Measurements from ENCODE around the gene POLR1E.

POLR1E gene, protein sequence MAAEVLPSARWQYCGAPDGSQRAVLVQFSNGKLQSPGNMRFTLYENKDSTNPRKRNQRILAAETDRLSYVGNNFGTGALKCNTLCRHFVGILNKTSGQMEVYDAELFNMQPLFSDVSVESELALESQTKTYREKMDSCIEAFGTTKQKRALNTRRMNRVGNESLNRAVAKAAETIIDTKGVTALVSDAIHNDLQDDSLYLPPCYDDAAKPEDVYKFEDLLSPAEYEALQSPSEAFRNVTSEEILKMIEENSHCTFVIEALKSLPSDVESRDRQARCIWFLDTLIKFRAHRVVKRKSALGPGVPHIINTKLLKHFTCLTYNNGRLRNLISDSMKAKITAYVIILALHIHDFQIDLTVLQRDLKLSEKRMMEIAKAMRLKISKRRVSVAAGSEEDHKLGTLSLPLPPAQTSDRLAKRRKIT

DNA sequence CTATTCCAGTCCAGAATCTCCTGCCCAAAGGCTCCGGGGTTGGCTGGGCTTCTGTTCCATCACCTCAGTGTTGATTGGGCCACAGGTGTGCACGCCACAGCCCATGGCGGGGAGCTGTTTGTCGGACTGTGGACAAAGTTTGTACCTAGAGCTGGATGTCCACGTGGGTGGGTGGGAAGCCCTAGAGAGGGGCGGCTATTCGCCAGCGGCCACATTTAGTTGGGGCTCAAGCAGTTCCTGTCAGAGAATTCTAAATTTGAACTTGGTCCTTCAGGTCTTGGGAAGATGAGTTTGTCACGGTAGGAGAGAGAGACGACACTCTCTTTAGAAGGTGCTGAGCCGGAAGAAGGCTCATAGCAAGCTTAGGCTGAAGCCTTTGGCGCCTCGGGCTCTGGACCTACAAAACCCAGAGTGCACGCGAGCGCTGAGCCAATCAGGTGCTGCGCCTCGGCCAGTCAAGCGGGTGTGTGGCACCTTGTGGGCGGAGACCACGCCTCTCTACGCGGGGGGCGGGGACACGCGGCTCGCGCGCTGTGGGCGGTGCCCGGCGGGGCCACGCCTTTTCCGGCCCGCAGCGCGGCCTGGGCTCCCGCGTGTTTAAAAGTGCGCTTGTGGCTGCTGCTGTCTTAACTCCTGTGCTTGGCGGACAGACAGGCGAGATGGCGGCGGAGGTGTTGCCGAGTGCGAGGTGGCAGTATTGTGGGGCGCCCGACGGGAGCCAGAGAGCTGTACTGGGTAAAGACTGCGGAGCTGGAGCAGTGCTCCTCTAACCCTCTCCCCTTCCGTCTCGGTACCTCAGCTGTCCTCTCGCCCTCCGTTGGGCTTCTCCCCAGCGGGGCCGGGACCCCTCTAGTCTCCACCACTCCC, at the start of gene POLR1E:
TSS of gene POLR1E (plus strand) at position 560 of the 867 bp plus-strand sequence. CDS start at position 660, 100 bp downstream.
- Histone ChIP-seq H3K4me3 (ENCODE audit: low read depth, low read length) (peak within 1 kb of the TSS; percentile 99), H3K4me1 (ENCODE audit: control insufficient read depth, insufficient read depth, low read length) (peaks cover 6% of the 10 kb centered on the region), H3K9me3 (ENCODE audit: control insufficient read depth, insufficient read depth, low read length) (no peaks in the 10 kb centered on the region), H3K27me3 (ENCODE audit: control insufficient read depth, insufficient read depth, low read length) (no peaks in the 10 kb centered on the region), H3K9ac (ENCODE audit: low read depth, low read length) (peak within 1 kb of the TSS; percentile 84), H3K36me3 (ENCODE audit: control insufficient read depth, insufficient read depth, low read length) (peaks cover 15% of the 10 kb centered on the region)

GRCh38 chr9:37436540-37436939, 49.2 kb upstream of the POLR1E start:
- Histone ChIP-seq H3K9me3 (ENCODE audit: control insufficient read depth, insufficient read depth, low read length) (no peaks in the 10 kb centered on the region), H3K27me3 (ENCODE audit: control insufficient read depth, insufficient read depth, low read length) (no peaks in the 10 kb centered on the region), H3K9ac (ENCODE audit: low read depth, low read length) (no peak overlapping the region), H3K4me1 (ENCODE audit: control insufficient read depth, insufficient read depth, low read length) (peaks cover 13% of the 10 kb centered on the region), H3K36me3 (ENCODE audit: control insufficient read depth, insufficient read depth, low read length) (peaks cover 36% of the 10 kb centered on the region), H3K4me3 (ENCODE audit: low read depth, low read length) (no peak overlapping the region)

- Histone ChIP-seq H3K36me3 (ENCODE audit: control insufficient read depth, insufficient read depth, low read length) (peaks cover 36% of the 10 kb centered on the region), H3K4me3 (ENCODE audit: low read depth, low read length) (no peak overlapping the region), H3K9me3 (ENCODE audit: control insufficient read depth, insufficient read depth, low read length) (no peaks in the 10 kb centered on the region), H3K9ac (ENCODE audit: low read depth, low read length) (no peak overlapping the region), H3K4me1 (ENCODE audit: control insufficient read depth, insufficient read depth, low read length) (peaks cover 13% of the 10 kb centered on the region), H3K27me3 (ENCODE audit: control insufficient read depth, insufficient read depth, low read length) (no peaks in the 10 kb centered on the region)
Measured at GRCh38 chr9:37437010-37437409, 48.7 kb upstream of the POLR1E start.

DNA sequence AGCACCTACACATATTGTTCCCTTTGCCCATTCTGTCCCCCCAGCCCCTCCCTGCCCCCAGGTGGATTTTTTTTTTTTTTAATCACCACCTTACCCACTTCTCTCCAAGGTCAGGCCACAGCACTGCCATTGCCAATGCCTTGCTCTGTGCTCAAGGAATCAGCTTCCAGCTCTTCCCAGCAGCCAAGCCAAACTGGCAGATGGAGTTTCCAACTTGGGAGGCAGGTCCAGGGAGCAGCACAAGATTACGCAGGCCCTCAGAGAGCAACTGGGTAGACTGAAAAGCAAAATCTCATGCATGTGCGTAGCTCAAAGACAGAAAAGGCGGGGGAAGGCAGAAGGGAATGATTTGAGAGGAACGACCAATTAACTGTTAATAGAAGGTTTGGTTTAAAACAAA, 48.1 kb upstream of the POLR1E start:
- peaks cover 13% of the 10 kb centered on the region for H3K4me1 ChIP-seq (ENCODE audit: control insufficient read depth, insufficient read depth, low read length)
- peaks cover 36% of the 10 kb centered on the region for H3K36me3 ChIP-seq (ENCODE audit: control insufficient read depth, insufficient read depth, low read length)
- H3K4me3 ChIP-seq (ENCODE audit: low read depth, low read length) = no peak overlapping the region
- H3K9ac ChIP-seq (ENCODE audit: low read depth, low read length) = no peak overlapping the region
- no peaks in the 10 kb centered on the region for H3K9me3 ChIP-seq (ENCODE audit: control insufficient read depth, insufficient read depth, low read length)
- no peaks in the 10 kb centered on the region for H3K27me3 ChIP-seq (ENCODE audit: control insufficient read depth, insufficient read depth, low read length)

- Histone ChIP-seq H3K9me3 (ENCODE audit: control insufficient read depth, insufficient read depth, low read length) (no peaks in the 10 kb centered on the region), H3K36me3 (ENCODE audit: control insufficient read depth, insufficient read depth, low read length) (peaks cover 33% of the 10 kb centered on the region), H3K27me3 (ENCODE audit: control insufficient read depth, insufficient read depth, low read length) (no peaks in the 10 kb centered on the region), H3K9ac (ENCODE audit: low read depth, low read length) (no peak overlapping the region), H3K4me1 (ENCODE audit: control insufficient read depth, insufficient read depth, low read length) (peaks cover 12% of the 10 kb centered on the region), H3K4me3 (ENCODE audit: low read depth, low read length) (no peak overlapping the region)
Measured at GRCh38 chr9:37438359-37438758, 47.4 kb upstream of the POLR1E start.

GRCh38 chr9:37441776-37442370, 43.9 kb upstream of the POLR1E start:
- Histone ChIP-seq H3K4me1 (ENCODE audit: control insufficient read depth, insufficient read depth, low read length) (no peaks in the 10 kb centered on the region), H3K4me3 (ENCODE audit: low read depth, low read length) (no peak overlapping the region), H3K9ac (ENCODE audit: low read depth, low read length) (no peak overlapping the region), H3K9me3 (ENCODE audit: control insufficient read depth, insufficient read depth, low read length) (no peaks in the 10 kb centered on the region), H3K27me3 (ENCODE audit: control insufficient read depth, insufficient read depth, low read length) (no peaks in the 10 kb centered on the region), H3K36me3 (ENCODE audit: control insufficient read depth, insufficient read depth, low read length) (peaks cover 29% of the 10 kb centered on the region)

DNA sequence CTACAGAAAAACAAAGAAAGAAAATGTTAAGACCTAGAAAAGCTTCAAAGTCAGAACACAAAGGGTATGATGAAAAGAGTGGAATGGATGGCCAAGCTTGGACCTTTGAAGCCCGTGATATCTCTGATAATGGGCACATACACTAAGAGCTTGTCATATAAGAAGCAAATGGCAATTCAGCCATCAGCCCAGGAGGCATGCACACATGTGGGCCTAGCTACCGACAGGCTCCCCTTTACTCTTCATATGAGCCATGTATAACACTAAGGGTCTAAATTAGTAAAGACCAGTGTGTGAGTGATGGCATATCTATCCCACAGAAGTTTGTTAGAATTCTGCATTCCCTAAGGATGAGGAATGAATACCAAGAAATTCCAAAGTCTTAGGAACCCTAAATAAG, 43.2 kb upstream of the POLR1E start:
- Histone ChIP-seq H3K4me1 (ENCODE audit: control insufficient read depth, insufficient read depth, low read length) (no peaks in the 10 kb centered on the region), H3K9me3 (ENCODE audit: control insufficient read depth, insufficient read depth, low read length) (no peaks in the 10 kb centered on the region), H3K4me3 (ENCODE audit: low read depth, low read length) (no peak overlapping the region), H3K9ac (ENCODE audit: low read depth, low read length) (no peak overlapping the region), H3K36me3 (ENCODE audit: control insufficient read depth, insufficient read depth, low read length) (peaks cover 23% of the 10 kb centered on the region), H3K27me3 (ENCODE audit: control insufficient read depth, insufficient read depth, low read length) (no peaks in the 10 kb centered on the region)

GRCh38 chr9:37443566-37443965, 42.2 kb upstream of the POLR1E start:
- H3K36me3 ChIP-seq (ENCODE audit: control insufficient read depth, insufficient read depth, low read length) = peaks cover 20% of the 10 kb centered on the region
- H3K9ac ChIP-seq (ENCODE audit: low read depth, low read length) = no peak overlapping the region
- no peaks in the 10 kb centered on the region for H3K9me3 ChIP-seq (ENCODE audit: control insufficient read depth, insufficient read depth, low read length)
- no peaks in the 10 kb centered on the region for H3K4me1 ChIP-seq (ENCODE audit: control insufficient read depth, insufficient read depth, low read length)
- H3K4me3 ChIP-seq (ENCODE audit: low read depth, low read length) = no peak overlapping the region
- H3K27me3 ChIP-seq (ENCODE audit: control insufficient read depth, insufficient read depth, low read length) = no peaks in the 10 kb centered on the region

GRCh38 chr9:37444890-37445289, 40.9 kb upstream of the POLR1E start:
- Histone ChIP-seq H3K4me1 (ENCODE audit: control insufficient read depth, insufficient read depth, low read length) (no peaks in the 10 kb centered on the region), H3K9me3 (ENCODE audit: control insufficient read depth, insufficient read depth, low read length) (no peaks in the 10 kb centered on the region), H3K27me3 (ENCODE audit: control insufficient read depth, insufficient read depth, low read length) (no peaks in the 10 kb centered on the region), H3K36me3 (ENCODE audit: control insufficient read depth, insufficient read depth, low read length) (peaks cover 20% of the 10 kb centered on the region), H3K9ac (ENCODE audit: low read depth, low read length) (no peak overlapping the region), H3K4me3 (ENCODE audit: low read depth, low read length) (no peak overlapping the region)

- Histone ChIP-seq H3K9ac (ENCODE audit: low read depth, low read length) (no peak overlapping the region), H3K9me3 (ENCODE audit: control insufficient read depth, insufficient read depth, low read length) (no peaks in the 10 kb centered on the region), H3K27me3 (ENCODE audit: control insufficient read depth, insufficient read depth, low read length) (no peaks in the 10 kb centered on the region), H3K36me3 (ENCODE audit: control insufficient read depth, insufficient read depth, low read length) (peaks cover 13% of the 10 kb centered on the region), H3K4me1 (ENCODE audit: control insufficient read depth, insufficient read depth, low read length) (no peaks in the 10 kb centered on the region), H3K4me3 (ENCODE audit: low read depth, low read length) (no peak overlapping the region)
Measured at GRCh38 chr9:37445832-37446231, 39.9 kb upstream of the POLR1E start.

DNA sequence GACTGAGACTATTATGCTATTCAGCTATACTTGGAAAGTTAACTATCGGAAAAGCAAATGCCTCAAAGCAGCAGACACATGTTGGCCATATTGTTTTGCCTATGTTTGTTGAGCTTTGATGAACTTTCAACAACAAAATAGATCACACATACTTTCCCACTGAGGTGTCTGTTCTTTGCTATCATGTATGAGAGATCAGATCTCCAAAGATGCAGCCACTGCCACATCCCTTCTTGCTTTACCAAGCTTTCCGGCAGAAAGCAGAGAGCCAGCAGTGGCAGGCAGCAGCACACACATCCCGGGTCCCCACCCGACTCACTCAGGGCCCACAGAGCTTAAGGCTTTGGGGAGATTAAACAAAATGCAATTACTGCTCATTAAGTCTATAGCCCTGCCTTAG, 39.3 kb upstream of the POLR1E start:
- Histone ChIP-seq H3K4me3 (ENCODE audit: low read depth, low read length) (no peak overlapping the region), H3K27me3 (ENCODE audit: control insufficient read depth, insufficient read depth, low read length) (no peaks in the 10 kb centered on the region), H3K9ac (ENCODE audit: low read depth, low read length) (no peak overlapping the region), H3K9me3 (ENCODE audit: control insufficient read depth, insufficient read depth, low read length) (no peaks in the 10 kb centered on the region), H3K36me3 (ENCODE audit: control insufficient read depth, insufficient read depth, low read length) (peaks cover 9% of the 10 kb centered on the region), H3K4me1 (ENCODE audit: control insufficient read depth, insufficient read depth, low read length) (no peaks in the 10 kb centered on the region)

All from iPS-15b (cell line).